IPS-11a (cell line): ENCODE measurements around the gene FZD8.
"Not testable (repeated sequence)": the region's sequence is repeated elsewhere in the genome, so short reads cannot be mapped to it uniquely, and the experiment has no call there.

Source experiments
- H3K4me3 ChIP-seq: one replicate; pipeline ENCODE4 v1.5.1; 2013; ENCODE audit warnings: low read depth, low read length, control low read depth

The FZD8 gene, protein sequence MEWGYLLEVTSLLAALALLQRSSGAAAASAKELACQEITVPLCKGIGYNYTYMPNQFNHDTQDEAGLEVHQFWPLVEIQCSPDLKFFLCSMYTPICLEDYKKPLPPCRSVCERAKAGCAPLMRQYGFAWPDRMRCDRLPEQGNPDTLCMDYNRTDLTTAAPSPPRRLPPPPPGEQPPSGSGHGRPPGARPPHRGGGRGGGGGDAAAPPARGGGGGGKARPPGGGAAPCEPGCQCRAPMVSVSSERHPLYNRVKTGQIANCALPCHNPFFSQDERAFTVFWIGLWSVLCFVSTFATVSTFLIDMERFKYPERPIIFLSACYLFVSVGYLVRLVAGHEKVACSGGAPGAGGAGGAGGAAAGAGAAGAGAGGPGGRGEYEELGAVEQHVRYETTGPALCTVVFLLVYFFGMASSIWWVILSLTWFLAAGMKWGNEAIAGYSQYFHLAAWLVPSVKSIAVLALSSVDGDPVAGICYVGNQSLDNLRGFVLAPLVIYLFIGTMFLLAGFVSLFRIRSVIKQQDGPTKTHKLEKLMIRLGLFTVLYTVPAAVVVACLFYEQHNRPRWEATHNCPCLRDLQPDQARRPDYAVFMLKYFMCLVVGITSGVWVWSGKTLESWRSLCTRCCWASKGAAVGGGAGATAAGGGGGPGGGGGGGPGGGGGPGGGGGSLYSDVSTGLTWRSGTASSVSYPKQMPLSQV

GRCh38 chr10:35642035-35642792, at the start of gene FZD8:
FZD8 (minus strand) TSS chr10:35642296; CDS start chr10:35641429, 867 bp downstream.
- peak within 1 kb of the TSS; percentile 38 for H3K4me3 ChIP-seq

GRCh38 chr10:35691522-35692236, 49.6 kb upstream of the FZD8 start:
- no peak overlapping the region for H3K4me3 ChIP-seq

DNA sequence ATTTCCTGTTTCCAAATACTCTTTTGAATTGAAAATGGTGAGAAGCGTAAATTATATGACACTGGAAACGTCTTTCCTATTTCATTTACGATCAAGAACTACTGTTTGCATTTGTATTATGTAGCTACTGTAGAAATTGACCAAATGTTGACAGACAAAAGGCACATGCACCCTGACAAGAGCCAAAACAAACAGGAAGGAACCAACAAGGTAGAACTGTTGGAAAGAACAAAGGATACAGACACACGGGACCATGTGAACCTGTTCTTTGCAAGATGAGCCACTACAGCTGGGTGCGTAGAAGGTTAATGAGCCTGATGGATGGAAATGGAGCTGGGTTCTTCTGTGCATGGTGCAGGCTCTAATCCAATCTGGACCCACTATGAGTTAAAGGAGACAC, 48.4 kb upstream of the FZD8 start:
- H3K4me3 ChIP-seq, result no peak overlapping the region

DNA sequence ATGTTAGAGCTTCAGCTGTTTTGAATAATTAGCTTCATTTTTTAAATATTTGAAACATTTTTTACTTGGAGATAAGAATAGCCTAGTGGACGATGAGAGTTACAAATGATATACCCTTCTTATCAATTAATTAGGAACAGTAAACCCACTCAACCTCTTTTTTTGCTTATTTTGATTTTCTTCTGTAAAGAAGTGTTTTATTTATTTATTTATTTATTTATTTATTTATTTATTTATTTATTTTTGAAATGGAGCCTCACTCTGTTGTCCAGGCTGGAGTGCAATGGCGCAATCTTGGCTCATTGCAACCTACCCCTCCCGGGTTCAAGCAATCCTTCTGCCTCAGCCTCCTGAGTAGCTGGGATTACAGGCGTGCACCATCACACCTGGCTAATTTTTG, 43.8 kb upstream of the FZD8 start:
- not testable (repeated sequence) for H3K4me3 ChIP-seq

DNA sequence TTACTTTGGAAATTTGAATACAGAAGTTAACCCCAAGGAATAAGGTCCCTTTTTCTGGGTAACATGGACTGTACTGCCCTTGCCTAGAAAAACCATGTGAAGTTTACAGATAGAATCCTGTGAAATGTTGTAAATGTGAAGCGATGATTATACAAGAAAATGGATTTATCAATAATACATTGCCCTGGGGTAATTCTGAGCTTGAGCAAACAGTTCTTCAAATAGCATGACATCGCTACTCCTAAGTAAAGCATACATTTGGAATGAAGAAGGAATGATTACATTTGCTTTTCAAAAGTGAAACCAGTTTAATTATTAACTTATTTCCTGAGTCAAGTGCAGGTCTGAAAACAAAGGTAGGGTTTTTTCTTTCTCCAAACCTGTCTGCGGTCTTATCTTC, 43.3 kb upstream of the FZD8 start:
- no peak overlapping the region for H3K4me3 ChIP-seq

GRCh38 chr10:35684586-35684985, 42.5 kb upstream of the FZD8 start:
- no peak overlapping the region for H3K4me3 ChIP-seq

GRCh38 chr10:35675846-35676245, 33.8 kb upstream of the FZD8 start:
- no peak overlapping the region for H3K4me3 ChIP-seq

GRCh38 chr10:35674843-35675242, 32.7 kb upstream of the FZD8 start:
- no peak overlapping the region for H3K4me3 ChIP-seq

DNA sequence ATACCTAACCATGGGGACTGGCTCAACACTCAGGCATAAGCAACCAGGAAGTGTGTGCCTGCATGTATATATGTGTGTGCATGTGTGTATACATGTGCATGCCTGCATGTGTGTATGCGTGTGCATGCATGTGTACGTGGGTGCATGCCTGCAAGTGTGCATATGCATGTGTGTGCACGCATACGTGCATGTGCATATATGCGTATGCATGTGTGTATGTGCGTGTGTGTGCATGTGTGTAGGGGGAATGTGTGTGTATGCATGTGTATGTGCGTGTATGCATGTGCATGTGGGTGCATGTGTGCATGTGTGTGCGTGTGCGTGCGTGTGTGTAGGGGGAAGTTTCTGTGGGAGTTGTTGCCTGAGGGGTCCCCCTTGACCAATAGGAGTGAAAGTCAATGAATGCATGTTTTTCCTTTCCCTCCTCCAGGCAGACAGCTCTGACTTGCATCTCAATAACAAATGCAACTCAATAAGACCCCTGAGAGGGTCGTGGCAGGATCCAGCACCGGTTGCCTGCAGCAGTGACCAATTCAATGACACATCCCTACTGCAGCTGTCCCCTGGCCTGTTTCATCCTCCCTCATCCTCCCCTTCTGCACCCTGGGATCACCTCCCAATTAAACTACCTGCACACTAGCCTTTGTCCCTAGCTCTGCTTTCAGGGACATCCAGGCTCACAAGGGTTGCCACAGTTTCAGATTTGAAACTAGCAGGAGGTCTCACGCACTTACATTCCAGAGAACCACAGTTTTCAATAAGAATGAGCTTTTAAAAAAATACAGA, 27.0 kb upstream of the FZD8 start:
- no peak overlapping the region for H3K4me3 ChIP-seq

- H3K4me3 ChIP-seq, result no peak overlapping the region
Observed at GRCh38 chr10:35667971-35668370, 25.9 kb upstream of the FZD8 start.

- H3K4me3 ChIP-seq, result no peak overlapping the region
Observed at GRCh38 chr10:35667270-35667889, 25.3 kb upstream of the FZD8 start.

DNA sequence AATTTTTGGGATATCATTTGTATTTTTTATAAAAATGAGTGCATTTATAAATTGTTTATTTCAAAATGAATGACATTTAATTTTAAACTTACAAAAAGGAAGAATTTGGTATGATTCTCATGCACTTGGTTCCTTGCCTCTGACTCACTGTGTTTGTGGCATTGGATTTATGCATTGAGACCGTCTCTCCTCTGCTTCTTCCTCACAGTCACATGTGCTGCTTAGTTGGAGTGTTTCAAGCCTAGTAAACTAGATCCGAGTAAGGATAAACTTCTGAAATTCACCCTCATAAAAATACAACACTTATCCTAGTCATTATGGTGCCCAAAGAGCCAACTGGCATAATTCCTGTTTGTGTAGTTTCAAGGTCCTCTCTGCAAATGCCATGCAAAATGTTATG, 19.1 kb upstream of the FZD8 start:
- no peak overlapping the region for H3K4me3 ChIP-seq

DNA sequence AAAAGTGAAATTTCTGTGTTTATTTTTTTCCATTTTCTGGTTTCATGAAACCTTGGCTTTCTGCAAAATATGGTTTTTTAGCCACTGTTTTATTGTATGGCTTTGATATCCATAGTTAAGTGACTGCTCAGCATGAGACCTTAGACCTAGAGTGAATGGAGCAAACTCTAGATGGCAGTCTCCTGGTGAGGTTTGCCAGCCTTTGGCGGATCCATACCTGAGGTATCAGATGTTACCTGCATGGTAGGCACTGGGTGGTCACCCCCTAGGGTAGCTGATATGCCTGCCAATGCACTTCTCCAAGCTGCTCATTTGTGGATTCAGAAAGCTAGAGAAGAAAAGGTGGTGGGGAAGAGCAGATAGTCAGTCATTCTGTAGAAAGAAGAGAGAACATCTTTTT, 17.4 kb upstream of the FZD8 start:
- H3K4me3 ChIP-seq, result no peak overlapping the region

GRCh38 chr10:35657621-35658020, 15.5 kb upstream of the FZD8 start:
- H3K4me3 ChIP-seq, result no peak overlapping the region

DNA sequence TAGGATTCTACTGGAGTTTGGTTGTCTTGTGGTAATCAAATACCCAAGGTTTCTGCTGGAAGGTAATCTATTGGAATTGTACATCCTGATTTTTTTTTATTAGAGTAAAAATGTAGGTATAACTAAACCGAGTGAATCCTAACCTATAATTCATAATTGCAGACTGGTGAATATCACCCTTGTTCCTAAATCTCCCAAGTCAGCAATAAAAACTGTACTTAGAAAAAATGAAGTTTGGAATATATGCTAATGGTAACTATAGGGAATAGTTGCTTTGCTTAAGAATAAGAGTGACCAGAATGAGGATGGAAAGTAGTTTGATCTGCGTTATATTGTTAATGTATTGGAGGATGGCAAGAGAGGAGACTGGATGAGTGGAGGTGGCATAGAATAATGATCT, 10.7 kb upstream of the FZD8 start:
- H3K4me3 ChIP-seq, result no peak overlapping the region

DNA sequence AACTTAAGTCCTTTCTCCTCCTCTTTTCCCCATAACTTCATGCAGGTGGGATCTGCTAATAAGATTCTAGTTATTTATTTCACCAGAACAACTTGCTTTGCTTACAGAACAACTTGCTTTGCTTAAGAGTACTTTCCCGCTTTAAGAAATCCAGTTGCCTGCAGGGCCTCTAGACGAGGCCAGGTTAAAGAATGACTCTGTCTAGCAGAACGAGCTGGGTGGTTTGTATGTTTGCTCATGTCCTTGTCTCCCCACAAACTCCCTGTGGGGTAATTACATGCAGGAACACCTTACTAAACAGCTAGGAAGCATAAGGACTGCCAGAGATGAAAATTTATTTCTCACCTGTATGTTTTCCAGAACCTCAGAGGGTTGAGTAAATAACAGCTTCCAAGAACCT, 8.8 kb upstream of the FZD8 start:
- no peak overlapping the region for H3K4me3 ChIP-seq

GRCh38 chr10:35644050-35644950, 2.2 kb upstream of the FZD8 start:
- H3K4me3 ChIP-seq, result peak overlapping the region; percentile 15

- H3K4me3 ChIP-seq, result peak overlapping the region; percentile 38
Observed at GRCh38 chr10:35643151-35644049, 1.3 kb upstream of the FZD8 start.
